GM12878 (cell line): Measurements from ENCODE around the gene FHL2.

Experiments
- CBX5 ChIP-seq: sonication (generic); IDR thresholded peaks from 2 replicates; pipeline ENCODE4 v1.6.1; 2016; ENCODE audit warnings: low read depth, moderate library complexity, mild to moderate bottlenecking, inconsistent platforms
- EP300 ChIP-seq, 2 experiments: fragments of 150-350 bp in 1 of 2; IDR thresholded peaks; 2 replicates each; pipeline ENCODE4 v1.6.1; 2011 to 2012; ENCODE audit warnings: low read depth in 2 of 2, low read length in 2 of 2, borderline replicate concordance in 1 of 2, improper control_type of control experiment in 1 of 2, inconsistent platforms in 1 of 2; ENCODE audit not compliant: control insufficient read depth in 1 of 2
- HDAC6 ChIP-seq: fragments of 200-600 bp; sonication (generic); IDR thresholded peaks from one replicate; pipeline ENCODE4 v1.8.0; 2017; ENCODE audit warnings: antibody characterized with exemption; ENCODE audit not compliant: unreplicated experiment
- HDGF ChIP-seq: fragments of 450-650 bp; IDR thresholded peaks from 2 replicates; pipeline ENCODE4 v1.6.1; 2016; ENCODE audit warnings: antibody characterized with exemption
- POLR2A ChIP-seq: IDR thresholded peaks from 2 replicates; pipeline ENCODE4 v1.6.1; 2011; ENCODE audit warnings: low read depth, mild to moderate bottlenecking, low read length
- SRF ChIP-seq, 2 experiments: IDR thresholded peaks; 2 replicates each; pipeline ENCODE4 v1.6.1; 2011; ENCODE audit warnings: low read depth in 2 of 2, low read length in 2 of 2, mild to moderate bottlenecking in 1 of 2, moderate library complexity in 1 of 2
- ZNF274 ChIP-seq: IDR thresholded peaks from one replicate; pipeline ENCODE4 v1.8.0; 2011; ENCODE audit not compliant: insufficient read length, insufficient read depth
- ZNF384 ChIP-seq: IDR thresholded peaks from 2 replicates; pipeline ENCODE4 v1.6.1; 2012; ENCODE audit warnings: low read depth, mild to moderate bottlenecking, low read length, improper control_type of control experiment, borderline replicate concordance
- TF ChIP-seq, protein P1 (sequence below), 3 experiments: IDR thresholded peaks in 2 of 3; conservative IDR thresholded peaks in 1 of 3; 2 replicates each; pipeline ENCODE4 v1.5.1; 2011; ENCODE audit warnings: low read depth in 3 of 3, low read length in 3 of 3, mild to moderate bottlenecking in 3 of 3, control low read depth in 2 of 3, moderate library complexity in 2 of 3, inconsistent platforms in 1 of 3, mixed read lengths in 1 of 3; ENCODE audit not compliant: control insufficient read depth in 2 of 3, insufficient read depth in 1 of 3; ENCODE audit errors: extremely low read depth in 1 of 3
- TF ChIP-seq, protein P2 (sequence below): IDR thresholded peaks from 2 replicates; pipeline ENCODE4 v1.6.1; 2012; ENCODE audit warnings: low read depth, low read length, improper control_type of control experiment

DNA sequence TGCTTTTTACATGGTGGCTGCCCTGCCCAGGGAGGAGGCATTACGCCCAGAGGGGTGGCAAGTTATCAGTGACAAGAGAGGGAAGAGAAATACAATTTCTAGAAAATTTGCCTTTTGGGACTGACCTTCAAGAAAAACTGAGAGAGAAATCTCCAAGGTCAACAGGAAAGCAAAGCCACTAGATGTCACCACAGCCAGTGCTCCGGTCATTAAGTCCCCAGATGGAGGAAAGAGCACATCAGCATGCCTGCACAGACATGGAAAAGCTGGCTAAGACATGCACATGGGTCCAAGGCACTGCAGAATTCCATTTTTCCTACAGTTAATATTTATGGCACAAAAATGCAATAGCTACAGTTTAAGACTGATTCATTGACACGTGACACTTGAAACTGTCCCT is 21.0 kb downstream of the FHL2 start:
- TF ChIP-seq EP300 (IDR thresholded peaks at IDR 0.05; ENCODE audit: borderline replicate concordance in 1 of 2, control insufficient read depth in 1 of 2, low read depth in 2 of 2, low read length in 2 of 2) (no peak), SRF (IDR thresholded peaks at IDR 0.05; ENCODE audit: low read depth in 2 of 2, low read length in 2 of 2) (no peak), POLR2A (no peak), HDGF (no peak), HDAC6 (no peak), ZNF274 (no peak), ZNF384 (no peak), CBX5 (no peak)
- TF ChIP-seq, protein P1, sequence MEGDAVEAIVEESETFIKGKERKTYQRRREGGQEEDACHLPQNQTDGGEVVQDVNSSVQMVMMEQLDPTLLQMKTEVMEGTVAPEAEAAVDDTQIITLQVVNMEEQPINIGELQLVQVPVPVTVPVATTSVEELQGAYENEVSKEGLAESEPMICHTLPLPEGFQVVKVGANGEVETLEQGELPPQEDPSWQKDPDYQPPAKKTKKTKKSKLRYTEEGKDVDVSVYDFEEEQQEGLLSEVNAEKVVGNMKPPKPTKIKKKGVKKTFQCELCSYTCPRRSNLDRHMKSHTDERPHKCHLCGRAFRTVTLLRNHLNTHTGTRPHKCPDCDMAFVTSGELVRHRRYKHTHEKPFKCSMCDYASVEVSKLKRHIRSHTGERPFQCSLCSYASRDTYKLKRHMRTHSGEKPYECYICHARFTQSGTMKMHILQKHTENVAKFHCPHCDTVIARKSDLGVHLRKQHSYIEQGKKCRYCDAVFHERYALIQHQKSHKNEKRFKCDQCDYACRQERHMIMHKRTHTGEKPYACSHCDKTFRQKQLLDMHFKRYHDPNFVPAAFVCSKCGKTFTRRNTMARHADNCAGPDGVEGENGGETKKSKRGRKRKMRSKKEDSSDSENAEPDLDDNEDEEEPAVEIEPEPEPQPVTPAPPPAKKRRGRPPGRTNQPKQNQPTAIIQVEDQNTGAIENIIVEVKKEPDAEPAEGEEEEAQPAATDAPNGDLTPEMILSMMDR (IDR thresholded peaks at IDR 0.05 in 2 of 3, conservative IDR thresholded peaks at IDR 0.05 in 1 of 3; ENCODE audit: control insufficient read depth in 2 of 3, extremely low read depth in 1 of 3, insufficient read depth in 1 of 3, low read depth in 3 of 3, low read length in 3 of 3), result peak in 1 of 3 experiments; percentile 9; a peak in 1 of 6 replicates
- TF ChIP-seq, protein P2, sequence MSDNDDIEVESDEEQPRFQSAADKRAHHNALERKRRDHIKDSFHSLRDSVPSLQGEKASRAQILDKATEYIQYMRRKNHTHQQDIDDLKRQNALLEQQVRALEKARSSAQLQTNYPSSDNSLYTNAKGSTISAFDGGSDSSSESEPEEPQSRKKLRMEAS, result no peak
